ENCODE data around the gene RBMS1. TPM values are rescaled to one million over a fixed set of nuclear protein-coding genes. Genes with fewer than 3 reads are reported as not detected.

RBMS1 gene
- total RNA-seq, 3 donors from 2014 or later: 47.1 to 63.4 (median 56.3) TPM

GRCh38 chr2:160269365-160269764 lies 224.2 kb downstream of the RBMS1 start:
- no peak for ATAC-seq
- H3K4me1 Mint-ChIP-seq (ENCODE audit: low read depth): peaks cover 43% of the 10 kb centered on the region

GRCh38 chr2:160268151-160268781 lies 225.3 kb downstream of the RBMS1 start:
- peaks cover 48% of the 10 kb centered on the region for H3K4me1 Mint-ChIP-seq (ENCODE audit: low read depth)
- H3K27me3 Mint-ChIP-seq (ENCODE audit: low read depth): peaks cover 2% of the 10 kb centered on the region
- H3K4me3 Mint-ChIP-seq: no peak overlapping the region
- no peak for ATAC-seq
- DNase-seq: no peak
- no peaks in the 10 kb centered on the region for H3K9me3 Mint-ChIP-seq
- peaks cover 13% of the 10 kb centered on the region for H3K36me3 Mint-ChIP-seq (ENCODE audit: insufficient read depth)

More at GRCh38 chr2:160269365-160269764, 224.2 kb downstream of the RBMS1 start:
- Mint-ChIP-seq H3K4me3 (peak overlapping the region; percentile 76), H3K9me3 (no peaks in the 10 kb centered on the region), H3K36me3 (ENCODE audit: insufficient read depth) (peaks cover 18% of the 10 kb centered on the region), H3K27me3 (ENCODE audit: low read depth) (no peaks in the 10 kb centered on the region)
- no peak for DNase-seq

DNA sequence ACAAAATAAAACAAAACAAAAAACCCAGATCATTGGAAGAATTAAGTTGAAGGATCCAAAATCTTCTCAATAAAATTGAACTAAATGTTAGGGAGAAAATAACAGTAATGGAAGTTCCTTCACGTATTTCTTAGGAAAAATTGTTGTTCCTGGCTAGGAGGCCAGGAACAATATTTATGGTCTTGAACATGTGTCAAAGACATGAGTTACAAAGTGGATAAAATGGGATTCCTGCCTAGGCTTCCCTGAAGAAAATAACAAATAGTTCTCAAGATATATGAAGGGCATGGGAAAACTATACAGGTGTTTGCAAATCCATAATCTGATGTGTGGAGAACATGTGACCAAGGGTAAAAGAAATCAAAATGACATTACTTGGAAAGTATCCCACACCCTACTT lies 225.9 kb downstream of the RBMS1 start:
- Mint-ChIP-seq H3K36me3 (ENCODE audit: insufficient read depth) (peaks cover 11% of the 10 kb centered on the region), H3K4me1 (ENCODE audit: low read depth) (peaks cover 46% of the 10 kb centered on the region), H3K27me3 (ENCODE audit: low read depth) (peaks cover 2% of the 10 kb centered on the region), H3K9me3 (no peaks in the 10 kb centered on the region), H3K4me3 (no peak overlapping the region)
- ATAC-seq (no peak), DNase-seq (no peak)

- DNase-seq (no peak), ATAC-seq (no peak)
- peaks cover 7% of the 10 kb centered on the region for H3K36me3 Mint-ChIP-seq (ENCODE audit: insufficient read depth)
- H3K27me3 Mint-ChIP-seq (ENCODE audit: low read depth): peaks cover 2% of the 10 kb centered on the region
- H3K4me1 Mint-ChIP-seq (ENCODE audit: low read depth): peaks cover 43% of the 10 kb centered on the region
- no peaks in the 10 kb centered on the region for H3K9me3 Mint-ChIP-seq
- H3K4me3 Mint-ChIP-seq: no peak overlapping the region
Measured at GRCh38 chr2:160267022-160267421, 226.6 kb downstream of the RBMS1 start.

DNA sequence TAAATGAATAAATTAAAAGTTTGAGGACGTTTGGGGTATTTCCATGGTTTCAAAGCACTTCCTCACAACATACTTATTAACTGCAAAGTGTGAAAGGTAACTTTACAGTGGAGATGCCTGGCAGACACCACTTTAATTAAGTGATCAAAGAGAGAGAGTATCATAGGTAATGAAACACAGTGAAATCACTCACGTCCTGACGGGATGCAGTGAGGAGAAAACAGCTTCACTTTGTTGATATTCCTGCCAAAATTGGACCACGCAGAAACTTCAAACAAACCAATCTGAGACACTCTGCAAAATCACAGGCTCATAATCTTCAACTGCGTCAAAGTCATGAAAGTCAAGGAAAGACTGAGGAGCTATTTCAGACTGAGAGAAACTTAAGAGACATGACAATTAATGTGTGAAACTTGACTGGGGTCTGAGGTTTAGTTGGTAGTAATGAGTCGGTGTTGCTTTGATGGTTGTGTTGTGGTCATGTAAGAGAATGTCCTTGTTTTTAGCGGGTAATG lies 227.5 kb downstream of the RBMS1 start:
- peaks cover 43% of the 10 kb centered on the region for H3K4me1 Mint-ChIP-seq (ENCODE audit: low read depth)
- ATAC-seq: peak; percentile 64 to 66
- H3K36me3 Mint-ChIP-seq (ENCODE audit: insufficient read depth): peaks cover 2% of the 10 kb centered on the region
- H3K4me3 Mint-ChIP-seq: no peak overlapping the region
- H3K9me3 Mint-ChIP-seq: no peaks in the 10 kb centered on the region
- no peak for DNase-seq
- H3K27me3 Mint-ChIP-seq (ENCODE audit: low read depth): peaks cover 2% of the 10 kb centered on the region

- no peak overlapping the region for H3K4me3 Mint-ChIP-seq
- no peaks in the 10 kb centered on the region for H3K36me3 Mint-ChIP-seq (ENCODE audit: insufficient read depth)
- H3K4me1 Mint-ChIP-seq (ENCODE audit: low read depth): peaks cover 29% of the 10 kb centered on the region
- H3K27me3 Mint-ChIP-seq (ENCODE audit: low read depth): peaks cover 2% of the 10 kb centered on the region
- ATAC-seq (no peak), DNase-seq (no peak)
- H3K9me3 Mint-ChIP-seq: no peaks in the 10 kb centered on the region
Measured at GRCh38 chr2:160264308-160264707, 229.3 kb downstream of the RBMS1 start.

GRCh38 chr2:160261732-160262131 lies 231.9 kb downstream of the RBMS1 start:
- ATAC-seq: no peak
- H3K27me3 Mint-ChIP-seq (ENCODE audit: low read depth): peaks cover 2% of the 10 kb centered on the region
- no peaks in the 10 kb centered on the region for H3K36me3 Mint-ChIP-seq (ENCODE audit: insufficient read depth)
- H3K9me3 Mint-ChIP-seq: no peaks in the 10 kb centered on the region
- no peak for DNase-seq
- H3K4me3 Mint-ChIP-seq: no peak overlapping the region
- H3K4me1 Mint-ChIP-seq (ENCODE audit: low read depth): peaks cover 22% of the 10 kb centered on the region

GRCh38 chr2:160258492-160258805 lies 235.2 kb downstream of the RBMS1 start:
- Mint-ChIP-seq H3K27me3 (ENCODE audit: low read depth) (no peaks in the 10 kb centered on the region), H3K4me3 (no peak overlapping the region), H3K9me3 (no peaks in the 10 kb centered on the region), H3K4me1 (ENCODE audit: low read depth) (no peaks in the 10 kb centered on the region), H3K36me3 (ENCODE audit: insufficient read depth) (no peaks in the 10 kb centered on the region)
- ATAC-seq (no peak), DNase-seq (no peak)

GRCh38 chr2:160257743-160258491 lies 235.7 kb downstream of the RBMS1 start:
- DNase-seq: no peak
- no peaks in the 10 kb centered on the region for H3K4me1 Mint-ChIP-seq (ENCODE audit: low read depth)
- no peak overlapping the region for H3K4me3 Mint-ChIP-seq
- no peaks in the 10 kb centered on the region for H3K27me3 Mint-ChIP-seq (ENCODE audit: low read depth)
- no peaks in the 10 kb centered on the region for H3K9me3 Mint-ChIP-seq
- no peak for ATAC-seq
- H3K36me3 Mint-ChIP-seq (ENCODE audit: insufficient read depth): no peaks in the 10 kb centered on the region

GRCh38 chr2:160257041-160257742 lies 236.4 kb downstream of the RBMS1 start:
- DNase-seq (no peak), ATAC-seq (no peak)
- H3K4me3 Mint-ChIP-seq: no peak overlapping the region
- H3K9me3 Mint-ChIP-seq: no peaks in the 10 kb centered on the region
- H3K27me3 Mint-ChIP-seq (ENCODE audit: low read depth): no peaks in the 10 kb centered on the region
- no peaks in the 10 kb centered on the region for H3K4me1 Mint-ChIP-seq (ENCODE audit: low read depth)
- no peaks in the 10 kb centered on the region for H3K36me3 Mint-ChIP-seq (ENCODE audit: insufficient read depth)

DNA sequence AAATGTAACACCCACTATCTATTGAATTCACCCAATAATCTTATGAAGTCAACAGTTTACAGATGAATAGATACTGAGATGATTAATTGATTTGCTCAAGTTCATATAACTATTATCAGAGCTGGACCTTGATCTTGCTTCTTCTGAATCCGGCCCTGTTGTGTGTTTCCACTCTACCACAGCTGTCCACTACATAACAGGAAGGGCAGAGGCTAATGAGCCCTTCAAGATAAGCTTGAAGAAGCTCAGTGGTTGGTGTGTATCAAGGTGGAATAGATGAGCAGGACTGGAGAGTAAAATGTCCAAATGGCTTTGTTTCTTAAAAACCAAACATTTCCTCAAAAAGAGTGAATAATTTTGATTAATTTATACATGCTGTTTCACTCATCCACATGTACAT lies 237.1 kb downstream of the RBMS1 start:
- no peak for ATAC-seq
- Mint-ChIP-seq H3K4me3 (no peak overlapping the region), H3K36me3 (ENCODE audit: insufficient read depth) (no peaks in the 10 kb centered on the region), H3K27me3 (ENCODE audit: low read depth) (no peaks in the 10 kb centered on the region), H3K4me1 (ENCODE audit: low read depth) (no peaks in the 10 kb centered on the region), H3K9me3 (no peaks in the 10 kb centered on the region)
- no peak for DNase-seq

- DNase-seq: no peak
- H3K36me3 Mint-ChIP-seq (ENCODE audit: insufficient read depth): no peaks in the 10 kb centered on the region
- H3K27me3 Mint-ChIP-seq (ENCODE audit: low read depth): no peaks in the 10 kb centered on the region
- H3K4me1 Mint-ChIP-seq (ENCODE audit: low read depth): no peaks in the 10 kb centered on the region
- H3K4me3 Mint-ChIP-seq: no peak overlapping the region
- no peak for ATAC-seq
- no peaks in the 10 kb centered on the region for H3K9me3 Mint-ChIP-seq
Measured at GRCh38 chr2:160255408-160255807, 238.2 kb downstream of the RBMS1 start.

GRCh38 chr2:160254189-160254762 lies 239.3 kb downstream of the RBMS1 start:
- Mint-ChIP-seq H3K4me1 (ENCODE audit: low read depth) (no peaks in the 10 kb centered on the region), H3K9me3 (no peaks in the 10 kb centered on the region), H3K4me3 (no peak overlapping the region), H3K36me3 (ENCODE audit: insufficient read depth) (no peaks in the 10 kb centered on the region), H3K27me3 (ENCODE audit: low read depth) (no peaks in the 10 kb centered on the region)
- ATAC-seq: no peak
- DNase-seq: no peak

- Mint-ChIP-seq H3K27me3 (ENCODE audit: low read depth) (no peaks in the 10 kb centered on the region), H3K9me3 (no peaks in the 10 kb centered on the region), H3K4me1 (ENCODE audit: low read depth) (no peaks in the 10 kb centered on the region), H3K4me3 (no peak overlapping the region), H3K36me3 (ENCODE audit: insufficient read depth) (no peaks in the 10 kb centered on the region)
- no peak for DNase-seq
- no peak for ATAC-seq
Measured at GRCh38 chr2:160253440-160254188, 240.0 kb downstream of the RBMS1 start.
